Kidney epithelial cell (primary cell): ENCODE data around the gene PC. TPM values are rescaled to one million over a fixed set of nuclear protein-coding genes. Genes with fewer than 3 reads are reported as not detected.
"Not testable (repeated sequence)": the region's sequence is repeated elsewhere in the genome, so short reads cannot be mapped to it uniquely, and the experiment has no call there.

ENCODE experiments used
- DNase-seq: peaks from one replicate; pipeline ENCODE4 v3.0.0-alpha.2; 2010; ENCODE audit warnings: low read depth
- H3K27me3 ChIP-seq: 2 replicates; pipeline ENCODE4 v1.6.0; 2011; ENCODE audit warnings: low read length; ENCODE audit not compliant: control insufficient read depth, insufficient read depth
- H3K36me3 ChIP-seq: 2 replicates; pipeline ENCODE4 v1.5.1; 2011; ENCODE audit warnings: low read length; ENCODE audit not compliant: control insufficient read depth, insufficient read depth
- H3K4me3 ChIP-seq: 2 replicates; pipeline ENCODE4 v1.5.1; 2011; ENCODE audit warnings: low read depth, mild to moderate bottlenecking, control low read depth, low read length
- CTCF ChIP-seq: IDR thresholded peaks from 2 replicates; pipeline ENCODE4 v1.5.1; 2011; ENCODE audit warnings: mild to moderate bottlenecking, moderate library complexity, low read length, control low read depth, inconsistent platforms; ENCODE audit not compliant: insufficient read depth, poor library complexity, severe bottlenecking
- total RNA-seq: library from RNA; depleted of rRNA; stranded (reverse); fragments of >200 nt; gene quantifications from 2 replicates; pipeline ENCODE4 v1.2.3, GENCODE V29; 2015

The PC gene
- total RNA-seq, 1 donor from 2014 or later = 10.1 TPM

DNA sequence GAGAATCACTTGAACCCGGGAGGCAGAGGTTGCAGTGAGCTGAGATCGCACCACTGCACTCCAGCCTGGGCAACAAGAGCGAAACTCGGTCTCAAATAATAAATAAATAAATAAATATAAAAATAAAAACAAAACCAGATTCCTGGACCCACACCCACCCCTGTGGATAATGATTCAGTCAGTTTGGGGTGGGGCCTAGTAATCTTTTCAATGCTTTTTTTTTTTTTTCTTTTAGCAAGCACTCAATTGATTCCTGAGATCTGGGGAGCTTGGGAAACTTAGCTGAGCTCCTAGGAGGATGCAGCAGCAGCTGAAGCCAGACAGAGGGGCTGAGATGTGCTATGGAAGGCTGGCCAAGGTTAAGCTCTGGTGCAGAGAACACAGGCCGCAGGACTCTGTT lies 4.6 kb upstream of the PC start:
- DNase-seq = no peak
- H3K36me3 ChIP-seq = no peaks in the 10 kb centered on the region
- no peak for TF ChIP-seq CTCF
- no peak overlapping the region for H3K4me3 ChIP-seq
- H3K27me3 ChIP-seq = no peaks in the 10 kb centered on the region

DNA sequence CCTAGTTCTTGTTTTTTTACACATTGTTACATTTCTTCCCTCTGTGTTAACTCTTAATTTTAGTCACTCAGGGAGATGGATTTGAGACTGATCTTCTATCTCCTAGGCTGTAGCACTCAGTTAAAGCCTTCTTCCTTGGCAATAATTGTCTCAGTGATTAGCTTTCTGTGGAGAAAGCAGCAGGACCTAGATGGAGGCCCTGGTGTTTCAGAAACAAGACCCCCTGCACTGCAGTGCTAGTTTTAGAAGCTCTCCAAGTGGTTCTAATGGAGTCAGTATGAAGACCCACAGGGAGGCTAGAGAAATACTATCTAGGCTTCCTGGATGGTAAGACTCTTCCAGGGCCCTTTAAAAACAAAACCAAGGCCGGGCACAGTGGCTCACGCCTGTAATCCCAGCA lies 4.1 kb upstream of the PC start:
- Histone ChIP-seq H3K36me3 (no peaks in the 10 kb centered on the region), H3K27me3 (no peaks in the 10 kb centered on the region), H3K4me3 (no peak overlapping the region)
- TF ChIP-seq CTCF = no peak
- DNase-seq = no peak

DNA sequence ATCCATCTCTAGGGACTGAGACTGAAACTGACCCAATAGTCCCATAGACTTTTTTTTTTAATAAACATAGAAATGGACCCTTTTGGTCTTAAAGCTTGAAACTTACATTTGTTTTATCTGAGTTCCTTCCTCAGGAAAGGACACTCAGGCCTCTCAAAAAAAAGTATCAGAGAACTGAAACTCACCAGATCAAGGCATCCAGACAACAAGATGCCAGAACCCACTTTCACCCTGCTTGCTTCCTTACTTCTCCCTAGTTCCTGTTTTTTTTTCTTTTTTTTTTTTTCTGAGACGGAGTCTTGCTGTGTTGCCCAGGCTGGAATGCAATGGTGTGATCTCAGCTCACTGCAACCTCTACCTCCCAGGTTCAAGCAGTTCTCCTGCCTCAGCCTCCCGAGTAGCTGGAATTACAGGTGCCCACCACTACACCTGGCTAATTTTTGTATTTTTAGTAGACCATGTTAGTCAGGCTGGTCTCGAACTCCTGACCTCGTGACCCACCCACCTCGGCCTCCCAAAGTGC lies 3.6 kb upstream of the PC start:
- H3K4me3 ChIP-seq, H3K36me3 ChIP-seq, H3K27me3 ChIP-seq, DNase-seq: not testable (repeated sequence)

GRCh38 chr11:66958956-66959274 lies 732 bp upstream of the PC start:
- no peak for TF ChIP-seq CTCF
- Histone ChIP-seq H3K27me3 (no peaks in the 10 kb centered on the region), H3K36me3 (no peaks in the 10 kb centered on the region), H3K4me3 (peak overlapping the region; percentile 28)
- no peak for DNase-seq

DNA sequence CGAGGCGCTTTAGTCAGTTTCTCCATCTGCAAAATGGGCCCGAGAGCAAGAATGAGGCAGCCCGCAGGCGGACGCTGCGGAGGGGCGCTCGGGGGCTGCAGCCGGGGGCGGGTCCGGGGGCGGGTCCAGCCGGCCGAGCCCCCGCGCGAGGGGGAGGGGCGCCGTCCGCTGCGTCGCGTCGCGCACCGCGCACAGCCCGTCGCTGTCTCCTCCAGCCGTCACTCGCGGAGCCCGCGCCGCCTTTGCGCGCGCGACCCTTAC lies 282 bp downstream of the PC start:
- DNase-seq = no peak
- Histone ChIP-seq H3K36me3 (no peaks in the 10 kb centered on the region), H3K27me3 (no peaks in the 10 kb centered on the region), H3K4me3 (peak overlapping the region; percentile 78)
- no peak for TF ChIP-seq CTCF

- Histone ChIP-seq H3K27me3 (no peaks in the 10 kb centered on the region), H3K36me3 (no peaks in the 10 kb centered on the region), H3K4me3 (no peak overlapping the region)
- TF ChIP-seq CTCF = no peak
- DNase-seq = peak; percentile 51
Observed at GRCh38 chr11:66956689-66957290, 1.4 kb downstream of the PC start.
